ENCODE data around the gene ARSJ.

Gene ARSJ

DNA sequence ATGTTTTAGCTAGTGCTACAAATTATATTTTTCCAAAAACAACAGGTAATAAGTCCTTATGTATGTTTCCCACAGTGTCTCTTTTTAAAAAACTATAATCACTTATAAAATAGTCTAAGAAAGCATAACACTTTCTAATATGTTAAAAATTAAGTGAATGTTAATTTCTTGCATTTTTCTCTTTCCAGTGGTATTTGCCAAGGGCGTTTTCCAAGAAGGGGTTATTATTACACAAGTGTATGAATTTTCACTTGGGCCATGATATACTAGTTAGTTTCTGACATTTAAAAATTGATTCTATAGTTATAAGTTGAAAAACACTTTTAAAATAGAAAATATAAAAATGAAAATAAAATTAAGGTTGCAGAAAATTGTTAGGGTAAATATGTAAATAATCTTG is 74.6 kb downstream of the ARSJ start:
- ChIA-PET POLR2A (no interaction called here), CTCF (interaction anchor here (1.6 kb wide), 1 partner anchor 480 kb away, joined by 4 read pairs; no protein-coding TSS in a partner anchor)
- DNase-seq (ENCODE audit: low read depth, low spot score): no peak
- TF ChIP-seq, protein P1, sequence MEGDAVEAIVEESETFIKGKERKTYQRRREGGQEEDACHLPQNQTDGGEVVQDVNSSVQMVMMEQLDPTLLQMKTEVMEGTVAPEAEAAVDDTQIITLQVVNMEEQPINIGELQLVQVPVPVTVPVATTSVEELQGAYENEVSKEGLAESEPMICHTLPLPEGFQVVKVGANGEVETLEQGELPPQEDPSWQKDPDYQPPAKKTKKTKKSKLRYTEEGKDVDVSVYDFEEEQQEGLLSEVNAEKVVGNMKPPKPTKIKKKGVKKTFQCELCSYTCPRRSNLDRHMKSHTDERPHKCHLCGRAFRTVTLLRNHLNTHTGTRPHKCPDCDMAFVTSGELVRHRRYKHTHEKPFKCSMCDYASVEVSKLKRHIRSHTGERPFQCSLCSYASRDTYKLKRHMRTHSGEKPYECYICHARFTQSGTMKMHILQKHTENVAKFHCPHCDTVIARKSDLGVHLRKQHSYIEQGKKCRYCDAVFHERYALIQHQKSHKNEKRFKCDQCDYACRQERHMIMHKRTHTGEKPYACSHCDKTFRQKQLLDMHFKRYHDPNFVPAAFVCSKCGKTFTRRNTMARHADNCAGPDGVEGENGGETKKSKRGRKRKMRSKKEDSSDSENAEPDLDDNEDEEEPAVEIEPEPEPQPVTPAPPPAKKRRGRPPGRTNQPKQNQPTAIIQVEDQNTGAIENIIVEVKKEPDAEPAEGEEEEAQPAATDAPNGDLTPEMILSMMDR (IDR thresholded peaks at IDR 0.05; ENCODE audit: insufficient read depth, low read length, missing control alignments): no peak
- H3K4me3 ChIP-seq (ENCODE audit: low read depth, low read length): no peak overlapping the region

DNA sequence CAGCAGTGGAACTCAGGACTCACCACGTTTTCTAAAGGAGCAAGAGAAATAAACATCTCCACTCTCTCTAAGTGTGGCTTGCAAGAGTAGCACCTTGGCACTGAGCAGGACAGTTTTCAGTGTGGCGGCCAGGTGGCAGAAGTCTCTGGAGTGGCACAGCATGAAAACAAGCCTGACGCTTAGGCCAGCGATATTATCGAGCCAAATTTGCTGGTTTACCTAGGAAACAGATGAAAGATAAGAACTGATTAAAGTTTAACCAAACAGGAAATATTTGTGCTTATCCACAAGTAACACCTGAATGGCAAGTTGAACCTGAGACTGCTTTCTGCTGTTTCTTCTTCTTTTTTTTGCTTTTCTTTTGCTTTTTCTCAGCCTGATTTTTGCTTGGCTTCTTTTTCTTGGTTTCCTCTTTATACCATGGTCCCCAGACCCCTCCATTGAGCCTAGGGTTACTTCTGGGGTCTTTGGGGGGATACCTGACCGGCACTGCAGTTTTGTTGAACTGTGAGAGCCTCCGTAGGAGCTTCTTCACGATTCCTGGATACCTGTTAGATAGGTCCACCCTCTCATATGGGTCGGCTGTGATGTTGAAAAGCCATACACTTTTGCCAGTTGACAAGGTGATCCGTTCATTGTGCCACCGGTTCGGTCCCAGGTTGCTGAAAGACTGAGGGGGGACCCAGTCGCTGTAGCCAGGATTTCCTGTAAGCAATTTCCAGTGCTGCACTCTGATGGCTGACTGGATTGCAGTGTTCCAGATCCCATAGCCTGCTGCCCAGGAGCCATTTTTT is 77.3 kb downstream of the ARSJ start:
- POLR2A ChIA-PET: no interaction called here
- no peak overlapping the region for H3K4me3 ChIP-seq (ENCODE audit: low read depth, low read length)
- no peak for DNase-seq (ENCODE audit: low read depth, low spot score)
- CTCF ChIA-PET: interaction anchor here (0.7 kb wide), 1 partner anchor 31 kb away, joined by 3 read pairs; no protein-coding TSS in a partner anchor
- TF ChIP-seq, protein P1 (IDR thresholded peaks at IDR 0.05; ENCODE audit: insufficient read depth, low read length, missing control alignments): no peak

DNA sequence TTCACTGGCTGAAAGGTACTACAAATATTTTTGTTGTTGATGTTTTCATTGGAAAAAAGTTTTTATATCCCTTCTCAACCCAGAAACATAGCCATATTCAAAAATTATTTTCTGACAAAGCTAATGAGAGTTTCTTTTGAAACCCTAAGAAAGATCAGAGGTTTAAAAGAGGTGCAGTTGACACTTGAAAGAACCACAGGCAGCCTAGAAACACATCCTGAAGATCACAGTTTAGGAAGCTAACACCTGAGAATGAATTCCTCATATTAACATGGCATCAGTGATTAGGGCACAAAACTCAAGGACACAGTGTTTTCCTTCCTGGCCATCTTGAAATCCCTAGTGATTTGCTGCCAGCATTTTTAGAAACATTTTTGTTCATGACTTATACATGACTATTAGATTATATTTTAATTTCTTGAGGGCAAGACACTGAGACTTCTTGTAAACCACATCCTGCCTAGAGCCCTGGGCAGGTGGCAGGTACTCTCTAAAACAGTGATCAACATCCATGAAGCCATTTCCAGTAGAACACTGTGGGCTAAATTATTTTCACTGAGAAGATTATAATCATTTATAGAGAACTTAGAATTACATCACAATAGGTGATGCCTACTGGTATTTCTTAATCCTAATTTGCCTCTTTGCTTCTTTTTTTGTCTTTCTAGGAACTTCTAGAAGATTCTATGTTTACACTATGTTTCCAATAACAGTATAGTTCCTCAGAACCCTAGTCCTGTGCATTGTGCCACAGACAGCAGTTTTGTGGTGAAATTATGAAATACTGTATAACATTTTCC is 80.0 kb downstream of the ARSJ start:
- DNase-seq (ENCODE audit: low read depth, low spot score): no peak
- ChIA-PET CTCF (no interaction called here), POLR2A (no interaction called here)

DNA sequence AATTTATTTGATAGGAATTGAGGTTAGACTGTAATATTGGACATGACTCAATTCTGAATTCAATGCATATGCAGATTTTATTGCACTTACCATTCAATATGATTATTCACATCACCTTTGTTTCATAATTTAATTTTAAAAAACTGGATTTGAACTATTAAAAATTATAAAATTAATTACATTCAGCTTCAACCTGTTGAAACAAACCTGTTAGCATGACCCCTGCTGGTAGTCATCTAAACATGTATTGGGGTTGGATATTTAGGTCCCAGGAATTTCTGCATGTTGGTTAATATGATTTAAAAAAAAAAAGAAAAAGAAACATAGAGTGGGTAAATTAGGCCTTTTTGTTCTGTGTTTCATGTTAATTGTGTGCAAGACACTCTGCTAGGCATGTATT is 85.9 kb downstream of the ARSJ start:
- no peak for DNase-seq (ENCODE audit: low read depth, low spot score)
- CTCF ChIA-PET: no interaction called here
- H3K4me3 ChIP-seq (ENCODE audit: low read depth, low read length): no peak overlapping the region
- TF ChIP-seq, protein P1 (IDR thresholded peaks at IDR 0.05; ENCODE audit: insufficient read depth, low read length, missing control alignments): no peak
- POLR2A ChIA-PET: interaction anchor here (0.6 kb wide), 1 partner anchor 35 kb away, joined by 3 read pairs; no protein-coding TSS in a partner anchor

More for the DNA sequence above, 80.0 kb downstream of the ARSJ start:
- TF ChIP-seq, protein P1 (IDR thresholded peaks at IDR 0.05; ENCODE audit: insufficient read depth, low read length, missing control alignments): no peak
- H3K4me3 ChIP-seq (ENCODE audit: low read depth, low read length): no peak overlapping the region

DNA sequence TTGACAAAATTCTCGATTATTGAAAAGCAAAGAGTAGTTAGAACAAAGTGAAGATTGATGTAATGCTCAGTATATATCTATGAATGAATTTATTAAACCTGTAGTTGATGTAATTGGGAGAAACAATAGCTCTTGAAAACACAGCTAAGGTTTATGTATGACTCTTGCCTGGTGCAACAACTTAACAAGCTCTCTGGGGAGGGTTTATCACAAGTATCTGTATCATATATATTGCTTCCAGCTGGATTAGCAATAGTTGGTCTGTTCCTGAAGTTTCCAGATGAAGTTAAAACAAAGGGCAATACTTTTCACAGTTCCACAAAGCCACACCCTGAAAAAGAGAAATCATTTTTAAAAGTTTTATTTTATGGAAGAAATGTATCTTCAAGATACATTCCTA is 91.4 kb downstream of the ARSJ start:
- TF ChIP-seq, protein P1 (IDR thresholded peaks at IDR 0.05; ENCODE audit: insufficient read depth, low read length, missing control alignments): no peak
- ChIA-PET POLR2A (no interaction called here), CTCF (interaction anchor here (1.0 kb wide), 1 partner anchor 10 kb away, joined by 3 read pairs; no protein-coding TSS in a partner anchor)
- DNase-seq (ENCODE audit: low read depth, low spot score): no peak
- no peak overlapping the region for H3K4me3 ChIP-seq (ENCODE audit: low read depth, low read length)

DNA sequence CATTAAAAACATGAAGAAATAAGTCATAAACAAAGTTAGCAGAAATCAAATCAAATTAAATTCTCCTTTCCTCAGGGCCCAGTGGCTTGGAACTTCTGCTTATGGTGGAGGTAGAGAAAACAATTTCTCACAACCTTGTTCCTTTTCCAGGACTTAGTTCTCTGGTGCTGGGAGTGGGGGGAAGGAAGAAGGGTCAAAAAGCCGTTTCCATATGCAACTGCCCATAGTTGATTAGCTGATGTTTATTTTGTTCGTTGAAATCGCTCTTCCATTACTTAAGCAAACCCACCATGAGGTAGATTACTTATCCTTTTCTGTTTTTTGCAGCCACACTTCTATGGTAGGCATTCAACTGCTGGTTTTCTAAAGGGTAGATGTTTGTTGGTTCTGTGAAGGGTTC is 94.2 kb downstream of the ARSJ start:
- ChIA-PET POLR2A (no interaction called here), CTCF (interaction anchor here (1.1 kb wide), 1 partner anchor 24 kb away, joined by 4 read pairs; no protein-coding TSS in a partner anchor)
- TF ChIP-seq, protein P1 (IDR thresholded peaks at IDR 0.05; ENCODE audit: insufficient read depth, low read length, missing control alignments): no peak
- H3K4me3 ChIP-seq (ENCODE audit: low read depth, low read length): no peak overlapping the region
- DNase-seq (ENCODE audit: low read depth, low spot score): no peak

Measured in AG04449 (cell line).